HK-2 (cell line): ENCODE measurements around the gene ATP6V0C.

ENCODE experiments used
- DNase-seq: peaks from one replicate; pipeline ENCODE4 v3.0.0-alpha.2; 2018; ENCODE audit not compliant: unreplicated experiment

The ATP6V0C gene

DNA sequence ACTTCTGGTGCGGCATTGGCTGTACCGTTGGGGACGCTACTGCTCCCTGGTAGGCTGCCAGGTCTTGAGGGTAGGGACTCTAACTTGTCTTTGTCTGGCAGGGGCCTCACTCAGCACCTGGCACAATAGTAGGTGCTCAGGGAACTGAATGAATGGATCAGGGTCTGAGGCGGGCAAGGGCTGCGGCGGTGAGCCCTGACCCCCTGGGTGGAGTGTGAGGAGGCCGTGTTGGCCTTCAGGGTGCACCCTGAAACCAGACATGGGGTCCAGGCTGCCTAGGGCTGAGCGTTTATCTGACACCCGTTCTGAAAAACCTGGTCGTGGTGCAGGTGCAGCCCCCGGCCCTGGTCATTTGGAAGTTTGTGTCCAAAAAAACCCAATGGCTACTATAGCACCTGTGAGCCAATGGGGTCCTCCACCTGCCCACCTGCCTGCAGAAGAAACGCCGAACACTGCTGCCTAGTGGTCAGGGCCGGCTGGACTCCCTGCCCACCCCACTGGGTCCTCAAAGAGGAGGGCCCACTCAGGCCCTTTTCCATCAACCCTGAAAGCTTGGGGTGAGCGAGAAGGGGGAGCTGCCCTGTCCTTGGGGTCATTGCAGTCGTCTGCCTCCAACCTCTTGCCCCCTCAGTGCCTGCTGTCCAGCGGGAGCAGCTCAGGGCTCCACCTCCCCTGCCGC is 4.9 kb upstream of the ATP6V0C start:
- no peak for DNase-seq

DNA sequence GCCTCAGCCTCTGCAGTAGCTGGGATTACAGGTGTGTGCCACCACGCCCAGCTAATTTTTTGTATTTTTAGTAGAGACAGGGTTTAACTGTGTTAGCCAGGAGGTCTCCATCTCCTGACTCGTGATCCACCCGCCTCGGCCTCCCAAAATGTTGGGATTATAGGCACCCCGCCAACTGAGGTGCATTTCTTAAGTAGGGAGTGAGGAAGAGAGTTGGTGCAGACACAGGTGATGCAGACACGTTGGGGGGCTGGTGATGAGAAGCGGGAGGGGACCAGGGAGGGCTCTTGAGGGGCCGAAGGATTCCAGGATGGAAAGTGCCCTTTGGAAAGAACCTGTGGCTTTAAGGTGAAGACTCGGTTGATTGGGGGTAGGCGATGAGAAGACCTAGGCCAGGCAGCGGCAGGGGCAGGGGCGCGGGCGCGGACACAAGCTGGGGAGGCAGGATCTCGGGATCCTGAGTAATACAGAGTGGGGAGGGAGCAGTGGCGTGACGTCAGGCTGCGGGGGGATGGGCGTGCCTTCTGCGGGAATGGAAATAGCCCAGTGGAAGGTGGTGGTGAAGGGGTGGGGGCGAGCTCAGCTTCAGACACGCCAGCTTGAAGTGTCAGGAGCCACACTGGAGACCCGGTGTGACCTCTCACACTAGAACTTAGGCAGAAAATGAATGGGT is 2.5 kb upstream of the ATP6V0C start:
- no peak for DNase-seq

DNA sequence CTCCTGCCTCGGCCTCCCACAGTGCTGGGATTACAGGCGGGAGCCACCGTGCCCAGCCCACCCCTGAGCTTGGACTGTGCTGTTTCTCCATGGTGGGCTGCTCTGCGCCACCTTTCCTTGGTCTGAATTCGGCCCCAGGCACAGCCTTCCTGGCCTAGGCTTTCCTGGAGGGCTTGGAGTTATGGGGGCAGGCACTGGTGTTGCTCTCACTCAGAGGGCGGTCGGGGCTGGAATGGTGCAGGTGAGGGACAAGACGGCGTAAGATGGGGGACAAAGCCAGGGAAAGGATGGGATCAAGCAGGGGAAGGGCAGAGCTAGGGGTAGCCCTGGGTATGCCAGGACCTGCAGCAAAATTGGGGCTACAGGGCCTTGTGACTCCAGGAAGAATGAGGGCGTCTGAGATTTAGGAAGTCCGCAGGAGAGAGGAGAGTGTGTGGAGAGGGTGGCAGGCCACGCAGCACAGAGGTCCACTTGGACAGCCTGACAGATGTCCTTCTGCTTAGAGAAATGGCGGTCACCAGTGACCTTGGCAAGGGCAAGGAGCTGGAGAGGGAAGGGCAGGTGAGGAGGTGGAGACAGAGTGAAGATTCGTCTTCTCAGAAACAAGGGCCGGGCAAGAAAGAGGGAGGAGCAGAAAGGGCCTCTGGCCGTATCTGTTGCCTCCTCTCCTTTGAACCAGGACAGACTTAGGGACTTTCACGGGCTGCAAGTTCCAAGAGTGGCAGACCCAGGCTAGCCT is 1.6 kb upstream of the ATP6V0C start:
- DNase-seq: no peak

DNA sequence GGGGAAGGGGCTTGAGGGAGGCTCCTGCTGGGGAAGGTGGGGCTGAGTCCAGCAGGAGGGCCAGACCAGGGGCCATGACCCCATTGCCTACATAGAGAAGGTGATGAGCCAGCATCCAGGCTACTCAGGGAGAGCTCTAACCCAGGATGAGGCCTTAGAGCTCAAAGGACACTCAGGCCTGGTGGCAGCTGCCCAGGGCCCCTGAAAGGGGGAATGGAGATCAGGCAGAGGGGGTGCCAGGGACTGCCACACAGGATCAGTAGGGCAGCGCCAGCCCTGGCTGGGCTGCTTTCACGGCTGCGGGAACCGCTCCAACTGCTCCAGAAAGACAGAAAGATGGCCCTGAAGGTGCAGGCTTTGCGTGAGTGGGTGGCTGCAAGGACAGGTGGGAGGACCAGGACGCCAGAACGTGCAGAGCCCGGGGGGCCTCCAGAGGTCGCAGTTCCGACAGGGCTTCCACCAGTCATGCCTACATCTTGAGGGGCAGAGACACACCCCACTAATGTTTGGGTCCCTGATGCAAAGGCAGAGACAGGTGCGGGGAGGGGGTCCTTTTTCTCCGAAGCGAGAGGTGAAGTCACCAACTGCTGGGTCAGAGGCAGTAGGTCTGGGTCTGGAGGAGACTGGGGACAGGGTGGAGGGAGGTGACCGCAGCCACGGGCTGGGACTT is 882 bp upstream of the ATP6V0C start:
- no peak for DNase-seq

DNA sequence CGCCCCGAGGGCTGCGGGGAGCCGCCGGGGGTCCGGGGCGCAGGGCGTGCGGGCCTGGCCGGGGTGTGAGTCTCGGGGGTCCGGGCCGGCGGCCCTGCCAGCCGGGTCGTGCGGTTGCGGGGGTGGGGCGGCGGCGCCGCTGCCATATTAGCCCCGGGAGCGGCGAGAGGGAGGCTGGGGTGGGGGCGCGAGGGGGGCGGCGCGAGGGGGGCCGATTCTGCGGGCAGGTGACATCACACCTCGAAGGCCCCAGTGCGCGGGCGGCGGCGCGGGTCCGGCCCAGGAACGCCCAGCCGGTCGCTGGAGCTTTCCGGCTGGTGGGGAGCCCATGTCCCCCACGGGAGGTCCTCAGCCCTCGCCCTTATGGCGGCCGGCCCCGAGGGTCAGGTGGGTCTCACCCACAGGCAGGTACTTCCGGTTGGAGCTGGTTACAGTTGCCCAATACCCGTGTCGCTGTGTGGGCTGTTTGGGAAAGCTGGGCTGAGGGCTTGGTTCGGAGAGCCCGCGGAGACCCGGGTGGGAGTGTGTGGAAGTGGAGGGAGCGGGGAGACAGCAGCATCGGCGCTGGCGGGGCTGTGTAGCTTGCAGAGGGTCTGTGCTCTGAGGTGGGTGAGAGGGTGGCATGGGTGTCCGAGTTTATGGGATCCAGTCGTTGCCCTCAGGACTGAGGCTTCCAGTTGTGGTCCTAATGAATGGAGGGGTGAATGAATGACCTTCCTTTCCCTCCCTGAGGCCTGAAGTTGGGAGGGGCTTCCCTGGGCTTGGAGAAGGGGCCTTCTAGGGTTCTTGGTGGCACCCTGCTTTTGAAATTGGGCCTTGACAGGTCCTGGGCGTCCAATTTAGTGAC is 804 bp downstream of the ATP6V0C start:
- DNase-seq: no peak

DNA sequence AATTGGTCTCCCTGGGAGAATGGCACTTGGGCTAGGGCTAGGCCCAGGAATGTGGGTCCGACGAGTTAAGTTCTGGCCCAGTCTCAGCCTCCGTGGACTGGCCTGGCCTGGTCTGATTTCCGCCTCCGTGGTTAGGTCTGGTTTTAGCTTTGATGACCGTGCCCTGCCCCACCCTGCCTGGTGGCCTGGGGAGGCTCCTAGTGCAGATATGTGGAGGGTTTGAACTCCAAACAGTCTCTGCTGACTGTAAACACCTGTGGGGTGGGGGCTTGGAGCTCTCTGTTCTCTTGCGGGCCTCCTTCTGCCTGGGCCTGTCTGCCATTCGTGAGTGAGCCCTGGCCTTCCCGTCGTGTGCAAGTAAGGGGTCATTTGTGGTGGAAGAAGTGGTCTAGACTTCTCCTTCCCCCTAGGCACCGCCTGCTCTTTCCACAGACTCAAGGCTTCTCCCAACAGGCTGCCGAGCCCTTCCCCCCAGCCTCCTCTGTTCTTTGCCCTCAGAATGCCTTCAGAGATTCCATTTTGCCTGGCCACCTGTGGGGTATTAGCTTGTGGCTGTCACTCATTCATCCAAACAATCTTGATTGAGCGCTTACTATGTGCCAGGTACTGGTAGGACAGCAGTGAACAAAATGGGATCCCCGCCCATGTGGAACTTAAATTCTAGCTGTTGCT is 1.6 kb downstream of the ATP6V0C start:
- DNase-seq: no peak

DNA sequence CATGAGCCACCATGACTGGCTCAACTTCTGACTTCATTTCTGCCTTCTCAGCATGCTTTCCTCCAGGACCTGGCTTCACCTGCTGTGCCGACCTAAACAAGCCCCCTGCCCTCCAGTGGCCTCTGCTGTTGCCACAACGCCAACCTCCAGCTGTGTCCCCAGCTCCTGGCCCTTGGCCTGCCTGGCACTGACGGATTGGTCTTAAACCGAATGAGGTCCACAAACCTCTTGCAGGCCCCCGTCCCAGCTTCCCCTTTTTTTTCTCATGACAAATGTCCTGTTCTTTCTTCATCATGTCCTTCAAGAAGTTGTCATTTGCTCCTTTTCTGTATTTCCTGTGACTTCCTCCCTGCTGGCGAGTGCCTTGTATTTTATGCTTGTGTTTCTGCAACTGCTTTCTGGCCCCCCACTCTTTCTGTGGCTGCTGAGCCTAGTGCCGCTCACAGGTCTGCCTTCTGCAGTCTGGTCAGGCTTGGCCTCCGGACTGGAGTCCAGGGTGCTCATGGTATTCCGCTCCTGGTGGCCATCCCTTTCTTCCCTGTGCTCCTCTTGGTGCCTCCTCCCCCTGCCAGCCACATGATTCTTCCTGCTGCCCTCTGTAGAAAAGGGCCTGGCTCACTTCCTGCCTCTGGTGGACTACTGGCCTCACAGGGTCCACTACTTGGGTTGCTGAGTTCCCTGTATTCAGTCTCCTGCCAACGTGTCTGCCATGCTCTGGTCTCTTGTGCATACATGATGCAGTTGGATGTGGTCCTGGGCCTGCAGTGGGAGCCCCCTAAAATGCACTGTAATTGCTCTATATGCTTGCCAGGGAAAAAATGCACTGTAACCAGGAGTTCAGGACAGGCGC is 2.9 kb downstream of the ATP6V0C start:
- no peak for DNase-seq

DNA sequence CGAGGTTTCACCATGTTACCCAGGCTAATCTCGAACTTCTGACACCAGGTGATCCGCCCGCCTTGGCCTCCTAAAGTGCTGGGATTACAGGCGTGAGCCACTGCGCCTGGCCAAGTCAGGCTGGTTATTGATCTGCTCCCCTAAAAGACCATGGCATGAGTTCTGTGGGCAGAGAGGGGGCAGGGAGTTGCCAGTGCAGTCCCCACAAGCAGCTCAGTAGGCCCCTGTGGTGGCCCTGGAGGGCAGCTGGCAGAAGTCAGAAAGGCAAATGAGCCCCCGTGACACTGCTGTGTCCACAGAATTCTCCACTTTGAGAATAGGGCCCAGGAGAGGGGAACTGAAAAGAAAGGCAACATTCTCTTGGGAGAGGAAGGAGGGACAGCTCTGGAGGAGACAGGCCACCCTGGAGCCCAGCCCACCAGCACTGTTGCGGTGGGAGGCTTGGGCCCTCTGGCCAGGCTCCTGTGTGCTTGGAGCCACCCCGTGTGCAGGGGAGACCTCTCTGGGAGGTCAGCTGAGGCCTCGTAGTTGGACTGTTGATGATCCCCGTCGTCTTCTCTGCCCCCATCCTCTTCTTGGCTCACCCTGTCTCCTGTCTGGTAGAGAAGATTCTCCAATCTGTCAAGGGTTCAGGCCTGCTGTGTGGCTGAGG is 4.3 kb downstream of the ATP6V0C start:
- no peak for DNase-seq

DNA sequence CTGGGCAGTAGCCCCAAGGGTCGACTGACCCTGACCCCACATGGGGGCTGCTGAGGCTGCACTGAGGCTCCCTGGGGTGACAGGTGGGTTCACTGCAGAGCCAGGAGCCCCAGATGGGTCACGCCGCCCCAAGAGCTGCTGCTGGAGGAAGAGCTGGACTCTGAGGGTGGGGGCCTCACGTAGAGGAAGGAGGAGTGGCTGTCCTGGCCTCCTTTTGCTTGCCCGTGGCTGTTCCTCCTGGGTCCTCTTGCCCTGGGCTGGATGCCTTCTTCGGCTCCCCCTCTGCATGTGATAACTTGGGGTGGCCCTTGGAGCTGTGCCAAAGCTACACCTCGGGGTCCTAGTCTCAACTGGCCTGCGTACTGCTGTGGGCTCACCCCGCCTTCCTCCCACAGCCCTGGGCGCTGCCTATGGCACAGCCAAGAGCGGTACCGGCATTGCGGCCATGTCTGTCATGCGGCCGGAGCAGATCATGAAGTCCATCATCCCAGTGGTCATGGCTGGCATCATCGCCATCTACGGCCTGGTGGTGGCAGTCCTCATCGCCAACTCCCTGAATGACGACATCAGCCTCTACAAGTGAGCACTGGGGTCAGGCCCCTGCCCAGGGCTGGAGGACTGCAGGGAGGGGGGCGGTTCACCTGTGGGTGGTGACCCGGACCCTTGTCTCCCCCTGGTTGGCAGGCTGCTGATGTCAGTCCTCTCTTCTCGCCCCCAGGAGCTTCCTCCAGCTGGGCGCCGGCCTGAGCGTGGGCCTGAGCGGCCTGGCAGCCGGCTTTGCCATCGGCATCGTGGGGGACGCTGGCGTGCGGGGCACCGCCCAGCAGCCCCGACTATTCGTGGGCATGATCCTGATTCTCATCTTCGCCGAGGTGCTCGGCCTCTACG is 5.3 kb downstream of the ATP6V0C start:
- DNase-seq: no peak

DNA sequence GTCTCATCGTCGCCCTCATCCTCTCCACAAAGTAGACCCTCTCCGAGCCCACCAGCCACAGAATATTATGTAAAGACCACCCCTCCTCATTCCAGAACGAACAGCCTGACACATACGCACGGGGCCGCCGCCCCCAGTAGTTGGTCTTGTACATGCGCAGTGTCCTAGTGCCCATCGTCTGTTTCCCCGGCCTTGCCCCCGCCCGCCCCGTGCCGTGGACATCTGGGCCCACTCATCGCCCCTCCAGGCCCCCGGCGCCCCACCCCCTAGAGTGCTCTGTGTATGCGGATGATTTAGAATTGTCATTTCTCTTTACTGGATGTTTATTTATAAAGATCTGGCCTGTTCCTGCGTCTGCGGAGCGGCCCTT is 5.9 kb downstream of the ATP6V0C start:
- no peak for DNase-seq

DNA sequence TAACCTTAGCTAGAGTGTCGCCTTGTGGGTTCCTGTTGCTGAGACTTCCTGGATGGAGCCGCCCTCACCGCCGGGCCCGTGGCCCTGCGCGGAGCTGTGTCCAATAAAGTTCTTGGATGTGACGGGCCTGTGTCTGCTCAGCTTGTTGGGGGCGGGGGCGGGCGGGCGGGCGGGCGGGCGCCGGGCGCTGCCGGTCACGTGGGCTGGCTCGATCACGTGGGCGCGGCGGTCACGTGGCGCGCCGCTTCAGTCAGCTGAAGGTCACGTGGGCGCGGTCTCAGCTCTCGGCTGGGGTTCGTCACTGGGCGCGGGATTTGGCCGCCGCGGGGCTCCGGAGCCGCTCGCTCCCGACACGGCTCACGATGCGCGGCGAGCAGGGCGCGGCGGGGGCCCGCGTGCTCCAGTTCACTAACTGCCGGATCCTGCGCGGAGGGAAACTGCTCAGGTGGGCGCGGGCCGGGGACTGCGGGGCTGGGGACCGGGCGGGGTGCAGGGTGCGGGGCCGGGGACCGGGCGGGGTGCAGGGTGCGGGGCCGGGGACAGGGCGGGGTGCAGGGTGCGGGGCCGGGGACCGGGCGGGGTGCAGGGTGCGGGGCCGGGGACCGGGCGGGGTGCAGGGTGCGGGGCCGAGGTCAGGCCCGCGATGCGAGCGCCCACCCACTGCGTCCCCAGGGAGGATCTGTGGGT is 6.5 kb downstream of the ATP6V0C start, which contains the start of gene AMDHD2:
AMDHD2 (plus strand) TSS at position 275 of the 687 bp plus-strand sequence; CDS start at position 363, 88 bp downstream.
- peak; percentile 84 for DNase-seq

DNA sequence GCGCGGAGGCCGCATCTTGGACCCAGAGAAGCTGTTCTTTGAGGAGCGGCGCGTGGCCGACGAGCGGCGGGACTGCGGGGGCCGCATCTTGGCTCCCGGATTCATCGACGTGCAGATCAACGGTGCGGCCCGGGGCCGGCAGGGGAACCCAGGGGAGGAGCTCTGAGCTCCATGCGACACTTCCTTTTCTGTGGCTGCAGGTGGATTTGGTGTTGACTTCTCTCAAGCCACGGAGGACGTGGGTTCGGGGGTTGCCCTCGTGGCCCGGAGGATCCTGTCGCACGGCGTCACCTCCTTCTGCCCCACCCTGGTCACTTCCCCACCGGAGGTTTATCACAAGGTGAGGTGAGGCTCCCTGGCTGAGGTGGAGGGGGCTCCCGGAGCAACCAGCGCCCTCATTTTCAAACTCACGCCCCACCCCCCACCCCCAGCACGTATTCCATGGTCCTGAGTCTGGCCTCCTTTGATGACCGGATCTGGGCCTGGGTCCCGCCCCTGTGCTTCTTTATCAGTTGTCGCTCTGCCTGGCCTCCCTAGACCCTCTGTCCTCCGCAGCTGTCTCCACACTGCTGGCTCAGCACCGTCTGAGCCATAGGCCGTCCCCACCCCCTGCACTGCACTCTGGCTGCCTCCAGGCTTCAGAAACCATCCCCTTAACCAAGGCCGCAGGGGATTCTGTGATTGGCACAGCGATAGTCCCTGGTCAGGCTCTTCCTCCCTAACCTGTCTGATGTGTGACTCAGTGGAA is 7.2 kb downstream of the ATP6V0C start:
- DNase-seq: no peak

DNA sequence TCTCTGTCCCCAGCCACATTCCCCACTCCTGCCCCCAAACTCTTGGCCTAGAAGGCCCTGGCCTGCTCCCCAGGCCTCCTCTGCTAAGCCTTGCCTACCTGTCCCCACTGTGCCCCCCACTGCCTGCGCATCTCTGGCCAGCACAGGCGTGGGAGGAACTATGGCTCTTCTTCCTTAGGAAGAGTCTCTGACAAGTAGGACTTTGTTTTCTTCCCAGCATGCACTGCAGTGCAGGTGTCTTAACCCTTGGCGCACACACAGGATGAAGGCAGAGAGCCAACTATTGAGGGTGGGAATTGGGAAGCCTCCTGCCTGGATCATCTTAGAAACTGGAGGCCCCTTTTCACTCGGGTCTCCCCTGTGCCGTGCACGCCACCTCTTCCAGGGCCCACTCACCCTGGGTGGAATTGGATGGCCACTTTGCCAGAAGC is 10.1 kb downstream of the ATP6V0C start:
- no peak for DNase-seq

DNA sequence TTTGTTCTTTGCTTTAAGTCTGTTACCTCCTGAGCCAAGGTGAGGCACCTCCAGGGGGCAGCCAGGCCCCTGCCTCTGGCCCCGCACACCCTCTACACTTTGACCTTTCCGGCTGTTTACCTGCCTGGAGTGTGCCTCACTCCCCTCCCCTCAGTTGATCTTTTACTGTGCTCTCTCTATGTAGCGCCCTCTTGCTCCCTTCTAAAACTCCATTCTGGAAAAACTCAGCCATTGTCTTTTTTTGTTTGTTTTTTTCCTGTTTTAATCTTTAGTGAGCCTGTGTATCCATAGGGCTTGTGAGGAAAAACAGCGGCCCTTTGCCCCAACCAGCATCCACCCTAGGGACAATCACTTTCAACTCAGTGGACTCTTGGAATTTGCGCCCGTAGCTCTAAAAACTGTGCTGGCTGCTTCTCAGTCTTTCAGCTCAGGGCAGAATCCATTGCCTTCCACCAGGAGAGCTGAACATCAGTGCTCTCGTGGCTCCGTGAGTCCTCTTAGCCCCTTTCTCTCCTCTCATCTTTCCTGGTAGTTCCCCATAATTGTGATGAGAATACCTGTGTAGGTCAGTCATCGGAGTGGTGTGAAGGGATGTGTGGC is 10.7 kb downstream of the ATP6V0C start:
- no peak for DNase-seq

DNA sequence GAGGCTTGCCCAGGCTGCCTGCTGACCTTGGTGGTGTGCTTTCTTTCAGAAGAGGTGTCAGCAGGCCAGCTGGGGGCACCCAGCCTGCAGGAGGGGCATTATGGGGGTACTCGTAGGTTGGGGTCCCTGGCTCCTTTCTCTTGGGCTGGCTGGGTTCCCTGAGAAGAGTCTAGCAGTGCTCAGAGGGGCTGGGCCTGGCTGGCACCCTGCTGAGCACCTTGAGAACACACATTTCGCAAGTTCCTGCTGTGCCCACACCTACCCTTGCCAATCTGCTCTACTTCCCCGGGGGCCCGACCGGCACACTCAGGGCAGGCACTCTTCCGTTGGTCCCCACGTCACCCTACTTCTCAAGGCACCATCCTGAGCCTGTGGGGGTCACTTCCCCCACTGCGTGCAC is 12.4 kb downstream of the ATP6V0C start:
- no peak for DNase-seq

DNA sequence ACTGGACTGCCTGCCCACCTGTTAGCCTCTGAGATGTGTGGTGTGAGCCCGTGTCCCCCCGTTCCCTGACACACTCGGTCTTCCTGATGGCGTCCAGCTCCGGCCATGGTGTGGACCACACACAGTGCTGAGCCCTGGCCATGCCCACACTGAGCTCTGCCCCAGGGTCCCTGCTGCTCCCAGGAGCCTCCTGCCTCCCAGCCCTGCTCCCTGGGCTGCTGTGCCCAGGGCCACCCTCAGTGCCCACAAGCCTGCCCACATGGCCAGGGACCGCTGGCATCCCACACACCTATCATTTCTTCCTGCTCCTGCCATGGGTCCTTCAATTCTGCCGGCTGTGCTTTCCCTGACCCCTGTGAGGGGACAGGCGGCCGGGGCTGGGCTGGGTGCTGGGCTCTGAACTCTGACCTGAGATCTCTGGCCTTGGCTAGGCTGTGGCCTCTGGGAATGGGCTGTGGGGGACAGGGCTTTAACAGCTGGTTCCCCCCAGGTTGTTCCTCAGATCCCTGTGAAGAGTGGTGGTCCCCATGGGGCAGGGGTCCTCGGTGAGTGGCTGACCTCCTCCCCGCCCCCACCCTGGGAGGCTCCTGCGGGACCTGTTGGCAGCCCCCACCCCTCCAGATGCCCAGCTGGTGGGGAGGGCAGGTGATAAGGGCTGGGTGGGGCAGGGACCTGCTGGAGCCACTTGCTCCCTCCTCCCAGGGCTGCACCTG is 13.5 kb downstream of the ATP6V0C start:
- DNase-seq: no peak
